HTR-8/SVneo (cell line): ENCODE data around the gene FAM3C.
"Not testable (repeated sequence)": the region's sequence is repeated elsewhere in the genome, so short reads cannot be mapped to it uniquely, and the experiment has no call there.

Experiments used
- DNase-seq: peaks from one replicate; pipeline ENCODE4 v3.0.0; 2011; ENCODE audit warnings: low spot score, mixed read lengths; ENCODE audit not compliant: insufficient read length
- FAIRE-seq: peaks from 2 replicates; lab custom pipeline; 2011; peaks lifted over from hg19 to GRCh38; lab: Jason Lieb, UNC

FAM3C gene

GRCh38 chr7:121336579-121336978, 59.5 kb downstream of the FAM3C start:
- DNase-seq: no peak
- FAIRE-seq: no peak

GRCh38 chr7:121334875-121335648, 61.0 kb downstream of the FAM3C start:
- no peak for DNase-seq
- no peak for FAIRE-seq

- DNase-seq (no peak), FAIRE-seq (no peak)
Observed at GRCh38 chr7:121334376-121334775, 61.7 kb downstream of the FAM3C start.

GRCh38 chr7:121331574-121331973, 64.5 kb downstream of the FAM3C start:
- DNase-seq (no peak), FAIRE-seq (no peak)

DNA sequence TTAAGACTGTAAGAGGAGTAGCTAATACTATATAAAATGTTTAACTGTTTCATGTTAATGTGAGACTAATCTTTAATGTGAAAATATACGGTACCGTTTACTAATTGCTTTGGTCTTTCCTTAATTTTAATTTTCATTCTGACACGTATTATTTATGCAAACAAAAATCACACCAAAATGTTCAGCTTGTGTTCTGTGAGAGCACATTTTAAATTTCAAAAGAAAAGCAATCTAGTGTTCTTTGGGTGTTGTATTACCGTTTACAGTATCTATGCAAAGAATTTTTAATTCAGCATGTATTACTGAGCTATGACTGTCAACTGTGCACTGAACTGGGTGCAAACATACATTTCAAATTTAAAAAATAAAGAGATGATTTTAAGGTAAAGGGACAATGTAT, 65.1 kb downstream of the FAM3C start:
- DNase-seq: no peak
- no peak for FAIRE-seq

DNA sequence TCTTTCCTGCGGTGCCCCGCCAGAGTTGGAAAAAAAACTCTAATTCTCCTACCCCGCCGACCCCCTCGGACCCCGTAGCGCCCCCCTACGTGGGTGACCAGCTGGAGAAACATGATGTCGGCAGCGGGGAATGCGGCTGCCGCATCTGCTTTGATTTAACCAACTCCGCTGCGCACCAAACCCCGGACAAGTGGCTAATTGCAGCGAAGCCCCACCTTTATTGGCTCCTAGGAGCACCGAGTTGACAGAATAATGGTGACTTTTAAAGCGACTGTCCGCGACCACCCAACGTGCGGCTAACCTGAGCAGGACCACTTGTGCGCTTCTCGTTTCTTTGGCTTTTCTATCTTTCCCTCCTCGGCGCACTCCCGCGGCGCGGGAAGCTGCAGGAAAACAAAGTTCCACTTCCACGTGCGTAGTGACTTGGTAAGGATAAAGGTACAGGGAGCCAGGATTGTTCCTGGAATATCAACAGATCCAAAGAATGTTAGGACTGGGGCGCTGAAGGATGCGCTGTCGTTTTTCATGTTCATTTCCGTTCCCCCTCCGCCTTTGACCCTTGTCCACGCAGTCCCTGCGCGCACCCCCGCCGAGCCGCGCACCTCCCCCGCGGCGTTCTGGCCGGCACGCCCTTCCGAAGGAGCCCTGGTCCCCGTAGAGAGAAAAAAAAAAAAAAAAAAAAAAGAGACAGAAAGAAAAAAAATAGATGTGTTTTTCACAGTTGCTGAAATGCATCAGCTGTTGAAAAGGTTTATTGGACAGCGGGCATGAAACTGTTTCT, 65.9 kb downstream of the FAM3C start:
- FAIRE-seq: no peak
- DNase-seq: no peak

DNA sequence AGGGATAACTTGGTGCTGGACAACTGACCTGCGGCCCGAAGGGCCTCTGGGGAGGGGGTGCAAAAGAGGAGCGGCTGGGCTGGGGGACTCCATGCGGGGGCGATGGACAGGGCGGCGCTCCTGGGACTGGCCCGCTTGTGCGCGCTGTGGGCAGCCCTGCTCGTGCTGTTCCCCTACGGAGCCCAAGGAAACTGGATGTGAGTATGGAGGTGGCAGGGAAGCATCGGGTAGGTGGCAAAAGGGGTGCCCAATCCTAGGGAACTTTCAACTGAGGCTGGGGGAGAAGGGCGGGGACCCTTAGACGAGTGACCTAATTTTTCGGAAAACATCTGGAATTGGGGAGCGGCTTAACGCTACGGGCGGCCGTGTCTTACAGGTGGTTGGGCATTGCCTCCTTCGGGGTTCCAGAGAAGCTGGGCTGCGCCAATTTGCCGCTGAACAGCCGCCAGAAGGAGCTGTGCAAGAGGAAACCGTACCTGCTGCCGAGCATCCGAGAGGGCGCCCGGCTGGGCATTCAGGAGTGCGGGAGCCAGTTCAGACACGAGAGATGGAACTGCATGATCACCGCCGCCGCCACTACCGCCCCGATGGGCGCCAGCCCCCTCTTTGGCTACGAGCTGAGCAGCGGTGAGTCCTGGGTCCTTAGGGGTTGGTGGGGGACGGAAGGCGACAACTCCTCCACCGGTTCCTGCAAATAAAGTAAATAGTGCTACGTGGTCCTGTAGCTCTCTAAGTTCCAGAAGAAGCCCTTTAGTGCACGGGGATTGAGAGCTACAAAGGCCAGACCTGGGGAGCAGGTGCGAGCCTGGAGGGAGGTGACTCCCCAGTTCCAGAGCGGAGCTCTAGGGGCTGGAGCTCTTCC, 66.7 kb downstream of the FAM3C start:
- FAIRE-seq (no peak), DNase-seq (no peak)

GRCh38 chr7:121328508-121329190, 67.5 kb downstream of the FAM3C start, which contains the start of gene WNT16:
TSS of gene WNT16 (plus strand) at chr7:121329000. CDS start at chr7:121329293, 293 bp downstream.
- DNase-seq (no peak), FAIRE-seq (no peak)

DNA sequence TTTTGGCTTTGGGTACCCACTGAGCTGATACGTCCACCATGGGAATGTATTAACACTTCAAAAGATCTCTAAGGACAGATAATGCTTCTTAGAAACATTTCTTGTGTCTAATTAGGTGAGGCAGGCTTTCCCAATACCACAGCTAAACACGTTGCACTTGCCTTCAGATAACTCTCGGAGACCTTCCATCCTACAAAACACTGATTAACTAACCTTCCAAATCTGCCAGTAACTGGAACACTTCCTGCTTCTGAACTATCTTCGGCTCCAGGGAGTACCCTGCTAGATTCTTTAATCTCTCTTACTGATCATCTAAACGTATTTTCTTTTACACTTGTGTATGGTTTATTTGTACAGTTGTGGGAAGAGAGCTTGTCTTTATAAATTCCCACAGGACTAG, 68.4 kb downstream of the FAM3C start:
- DNase-seq (no peak), FAIRE-seq (no peak)

DNA sequence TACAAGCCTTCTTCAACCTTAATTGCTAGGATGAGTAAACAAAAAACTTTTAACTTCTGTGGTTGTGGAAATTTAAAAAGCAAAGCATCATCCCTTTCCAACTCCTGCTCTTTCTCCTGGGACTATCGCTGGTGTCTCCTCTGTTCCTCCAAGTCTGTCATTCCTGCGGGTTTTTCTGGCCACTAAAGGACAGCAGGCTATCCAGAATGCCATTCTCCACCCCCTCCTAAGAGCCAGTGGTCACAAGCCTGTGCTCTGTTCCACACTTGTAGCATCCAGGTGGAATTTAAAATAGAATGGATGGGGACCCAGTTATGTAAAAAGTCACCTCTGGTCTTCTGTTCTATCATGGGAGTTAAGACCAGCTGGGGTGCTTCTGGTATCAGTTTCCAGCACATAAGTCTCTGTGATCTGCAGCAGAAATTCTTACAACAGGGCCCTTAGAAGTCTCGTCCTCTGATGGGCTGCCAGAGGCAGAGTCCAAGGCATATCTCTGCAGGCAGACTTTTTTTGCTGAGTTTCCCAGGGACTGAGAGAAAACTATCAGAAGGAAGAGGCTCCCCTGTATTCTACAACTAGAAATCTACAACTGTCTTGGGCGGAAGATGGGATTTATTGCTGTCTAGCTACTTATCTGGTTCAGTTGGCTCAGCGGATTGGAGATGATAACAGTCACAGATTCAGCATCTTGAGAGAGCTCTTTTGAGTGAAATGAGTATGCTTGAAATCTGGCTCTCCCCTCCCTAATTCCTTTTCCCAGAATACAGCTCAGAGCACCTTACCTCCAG, 72.4 kb downstream of the FAM3C start:
- DNase-seq (no peak), FAIRE-seq (no peak)

- no peak for DNase-seq
Observed at GRCh38 chr7:121322460-121322859, 73.6 kb downstream of the FAM3C start.

DNA sequence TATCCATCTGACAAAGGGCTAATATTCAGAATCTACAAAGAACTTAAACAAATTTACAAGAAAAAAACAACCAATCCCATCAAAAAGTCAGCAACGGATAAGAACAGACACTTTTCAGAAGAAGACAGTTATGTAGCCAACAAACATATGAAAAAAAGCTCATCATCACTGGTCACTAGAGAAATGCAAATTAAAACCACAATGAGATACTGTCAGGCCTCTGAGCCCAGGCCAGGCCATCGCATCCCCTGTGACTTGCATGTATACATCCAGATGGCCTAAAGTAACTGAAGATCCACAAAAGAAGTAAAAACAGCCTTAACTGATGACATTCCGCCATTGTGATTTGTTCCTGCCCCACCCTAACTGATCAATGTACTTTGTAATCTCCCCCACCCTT, 80.9 kb downstream of the FAM3C start:
- not testable (repeated sequence) for DNase-seq, FAIRE-seq

More at GRCh38 chr7:121322460-121322859, 73.6 kb downstream of the FAM3C start:
- FAIRE-seq: no peak

DNA sequence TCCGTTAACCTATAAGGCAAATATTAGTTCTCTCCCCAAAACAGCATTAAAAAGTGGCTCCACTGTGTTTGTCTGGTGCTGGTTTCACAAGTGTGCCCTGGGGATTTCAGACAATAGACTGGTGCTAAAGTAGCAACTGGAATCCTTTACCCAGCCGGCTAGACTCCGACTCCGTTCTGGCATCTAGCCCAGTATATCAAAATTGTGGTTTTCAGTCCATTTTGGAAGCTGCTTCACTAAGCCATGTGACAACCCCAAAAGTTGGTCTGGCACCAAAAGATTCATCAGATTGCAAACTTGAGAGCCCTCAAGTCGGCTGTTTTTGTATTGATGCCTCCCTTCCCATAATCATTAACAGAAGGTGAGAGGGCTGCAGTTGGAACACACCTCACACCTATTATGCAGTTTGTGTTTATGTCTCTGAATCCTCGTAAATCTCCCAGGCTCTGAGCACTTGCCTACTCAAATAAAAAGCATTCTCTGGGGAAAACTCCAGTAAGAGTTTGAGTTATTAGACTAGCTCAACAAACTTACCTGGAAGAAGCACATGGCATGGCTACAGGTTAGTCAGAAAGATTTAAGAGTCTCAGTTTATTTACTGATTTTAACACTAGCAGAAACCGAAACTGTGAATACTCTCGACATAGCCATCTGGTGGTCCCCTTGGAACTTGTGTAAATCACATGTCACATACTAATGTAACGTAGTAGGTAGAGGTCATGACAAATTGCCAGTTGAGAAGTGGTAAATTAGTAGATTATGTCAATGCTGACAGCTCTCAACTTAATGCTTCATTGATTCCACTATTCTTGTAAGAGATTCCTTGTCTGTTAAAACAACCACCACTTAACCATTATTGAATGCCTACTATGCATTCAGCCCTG, 82.1 kb downstream of the FAM3C start:
- no peak for DNase-seq
- no peak for FAIRE-seq

GRCh38 chr7:121313220-121313792, 82.8 kb downstream of the FAM3C start:
- FAIRE-seq: no peak
- DNase-seq: no peak

GRCh38 chr7:121307021-121307574, 89.0 kb downstream of the FAM3C start:
- DNase-seq: no peak
- no peak for FAIRE-seq

- FAIRE-seq (no peak), DNase-seq (no peak)
Observed at GRCh38 chr7:121306565-121306964, 89.5 kb downstream of the FAM3C start.

DNA sequence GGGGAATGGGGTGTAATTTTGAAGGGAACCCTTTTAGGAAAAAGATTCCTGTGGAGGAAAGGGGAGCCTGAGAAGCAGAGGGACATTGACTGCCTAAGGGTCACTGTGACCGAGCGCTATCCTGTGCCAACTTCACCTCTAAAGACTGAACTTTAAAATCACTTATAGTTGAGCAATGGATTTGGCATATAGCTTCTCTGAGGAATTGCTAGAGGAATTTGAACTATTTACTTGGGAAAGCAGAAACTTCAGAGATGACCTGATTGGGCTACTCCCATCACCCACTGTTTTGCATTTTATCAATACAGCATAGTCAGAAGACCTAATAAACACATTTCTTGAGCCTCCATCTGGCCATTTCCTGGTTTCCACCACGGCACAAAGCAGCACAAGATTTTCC, 91.0 kb downstream of the FAM3C start:
- DNase-seq (no peak), FAIRE-seq (no peak)
